HEK293 (cell line): ENCODE measurements around the gene C6orf120.
A peak's percentile ranks its signal among the peaks of the same experiment; 100 is the strongest.

ENCODE experiments used
- GLI4 ChIP-seq: fragments of 450-650 bp; formaldehyde crosslinking; IDR thresholded peaks from 2 replicates; pipeline ENCODE4 v1.5.1; 2016; ENCODE audit warnings: missing biosample characterization, missing genetic modification characterization
- KLF17 ChIP-seq: fragments of 450-650 bp; formaldehyde crosslinking; IDR thresholded peaks from 2 replicates; pipeline ENCODE4 v1.5.1; 2016; ENCODE audit warnings: missing biosample characterization, missing genetic modification characterization
- PRDM2 ChIP-seq: fragments of 450-650 bp; formaldehyde crosslinking; IDR thresholded peaks from 2 replicates; pipeline ENCODE4 v1.5.1; 2016; ENCODE audit warnings: missing biosample characterization, missing genetic modification characterization, borderline replicate concordance
- SP3 ChIP-seq: fragments of 450-650 bp; formaldehyde crosslinking; IDR thresholded peaks from 2 replicates; pipeline ENCODE4 v1.5.1; 2016; ENCODE audit warnings: missing biosample characterization, missing genetic modification characterization
- ZFHX2 ChIP-seq: fragments of 450-650 bp; formaldehyde crosslinking; conservative IDR thresholded peaks from 2 replicates; pipeline ENCODE4 v1.5.1; 2016; ENCODE audit warnings: missing biosample characterization, missing genetic modification characterization
- ZNF112 ChIP-seq: fragments of 450-650 bp; formaldehyde crosslinking; IDR thresholded peaks from 2 replicates; pipeline ENCODE4 v1.5.0; 2017; ENCODE audit warnings: missing biosample characterization, missing genetic modification characterization
- ZNF292 ChIP-seq: fragments of 450-650 bp; formaldehyde crosslinking; IDR thresholded peaks from 2 replicates; pipeline ENCODE4 v1.5.1; 2016; ENCODE audit warnings: low read depth, missing biosample characterization, missing genetic modification characterization, borderline replicate concordance
- ZNF548 ChIP-seq: fragments of 450-650 bp; formaldehyde crosslinking; IDR thresholded peaks from 2 replicates; pipeline ENCODE4 v1.5.1; 2016; ENCODE audit warnings: missing biosample characterization, missing genetic modification characterization
- ZSCAN5A ChIP-seq: fragments of 450-650 bp; formaldehyde crosslinking; IDR thresholded peaks from 2 replicates; pipeline ENCODE4 v1.5.1; 2016; ENCODE audit warnings: missing biosample characterization, missing genetic modification characterization
- TF ChIP-seq, protein P1 (sequence below): fragments of 450-650 bp; formaldehyde crosslinking; IDR thresholded peaks from 2 replicates; pipeline ENCODE4 v1.5.1; 2016; ENCODE audit warnings: missing biosample characterization, missing genetic modification characterization
- TF ChIP-seq, protein P2 (sequence below): fragments of 450-650 bp; formaldehyde crosslinking; IDR thresholded peaks from 2 replicates; pipeline ENCODE4 v1.5.1; 2017; ENCODE audit warnings: missing biosample characterization, missing genetic modification characterization

Gene C6orf120

DNA sequence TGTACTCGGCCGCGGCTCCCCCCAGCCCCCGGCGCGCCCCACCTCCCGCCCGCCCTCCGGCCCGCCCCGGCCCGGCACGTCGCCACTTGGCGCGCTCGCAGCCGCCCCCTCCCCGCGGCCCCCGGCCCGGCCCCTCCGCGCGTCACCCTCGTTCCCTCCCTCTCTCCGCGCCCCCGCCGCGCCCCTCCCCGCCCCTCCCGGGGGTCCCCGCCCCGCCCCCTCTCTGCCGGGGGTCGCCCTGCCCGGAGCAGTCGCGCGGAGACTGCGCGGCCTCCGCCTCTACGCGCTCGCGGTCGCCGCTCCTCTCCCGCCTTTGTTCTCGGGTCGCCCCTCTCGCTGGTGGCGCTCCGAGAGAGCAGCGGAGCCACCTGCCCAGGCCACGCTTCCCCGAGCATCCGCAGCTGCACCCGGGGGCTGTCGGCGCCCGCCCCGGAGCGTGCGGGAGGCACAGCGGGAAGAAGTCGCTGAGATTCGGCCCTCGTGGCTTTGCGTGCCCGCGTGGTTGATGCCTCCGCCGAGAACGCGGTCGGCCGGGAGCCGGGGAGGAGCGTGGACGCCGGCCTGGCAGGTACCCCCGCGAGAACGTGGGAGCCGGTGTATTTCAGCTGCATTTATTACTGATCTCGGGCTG, 22.7 kb downstream of the C6orf120 start, which contains the start of gene PHF10 (continued):
- TF ChIP-seq, protein P1, sequence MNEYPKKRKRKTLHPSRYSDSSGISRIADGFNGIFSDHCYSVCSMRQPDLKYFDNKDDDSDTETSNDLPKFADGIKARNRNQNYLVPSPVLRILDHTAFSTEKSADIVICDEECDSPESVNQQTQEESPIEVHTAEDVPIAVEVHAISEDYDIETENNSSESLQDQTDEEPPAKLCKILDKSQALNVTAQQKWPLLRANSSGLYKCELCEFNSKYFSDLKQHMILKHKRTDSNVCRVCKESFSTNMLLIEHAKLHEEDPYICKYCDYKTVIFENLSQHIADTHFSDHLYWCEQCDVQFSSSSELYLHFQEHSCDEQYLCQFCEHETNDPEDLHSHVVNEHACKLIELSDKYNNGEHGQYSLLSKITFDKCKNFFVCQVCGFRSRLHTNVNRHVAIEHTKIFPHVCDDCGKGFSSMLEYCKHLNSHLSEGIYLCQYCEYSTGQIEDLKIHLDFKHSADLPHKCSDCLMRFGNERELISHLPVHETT (tag by site-specific recombination), result no peak
- TF ChIP-seq, protein P2, sequence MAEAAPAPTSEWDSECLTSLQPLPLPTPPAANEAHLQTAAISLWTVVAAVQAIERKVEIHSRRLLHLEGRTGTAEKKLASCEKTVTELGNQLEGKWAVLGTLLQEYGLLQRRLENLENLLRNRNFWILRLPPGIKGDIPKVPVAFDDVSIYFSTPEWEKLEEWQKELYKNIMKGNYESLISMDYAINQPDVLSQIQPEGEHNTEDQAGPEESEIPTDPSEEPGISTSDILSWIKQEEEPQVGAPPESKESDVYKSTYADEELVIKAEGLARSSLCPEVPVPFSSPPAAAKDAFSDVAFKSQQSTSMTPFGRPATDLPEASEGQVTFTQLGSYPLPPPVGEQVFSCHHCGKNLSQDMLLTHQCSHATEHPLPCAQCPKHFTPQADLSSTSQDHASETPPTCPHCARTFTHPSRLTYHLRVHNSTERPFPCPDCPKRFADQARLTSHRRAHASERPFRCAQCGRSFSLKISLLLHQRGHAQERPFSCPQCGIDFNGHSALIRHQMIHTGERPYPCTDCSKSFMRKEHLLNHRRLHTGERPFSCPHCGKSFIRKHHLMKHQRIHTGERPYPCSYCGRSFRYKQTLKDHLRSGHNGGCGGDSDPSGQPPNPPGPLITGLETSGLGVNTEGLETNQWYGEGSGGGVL (tag by site-specific recombination), result peak; percentile 51; the same call in 1 of the 2 replicates
- TF ChIP-seq PRDM2 (tag by site-specific recombination), result no peak; the same call in 1 of the 2 replicates
- TF ChIP-seq GLI4, result 0 out of 2 replicates have a peak, but pooled peaks have one; percentile 71
- no peak for TF ChIP-seq ZNF112 (tag by site-specific recombination)
- TF ChIP-seq SP3 (tag by site-specific recombination), result peak; percentile 53
- peak; percentile 75; the same call in 1 of the 2 replicates for TF ChIP-seq ZSCAN5A (tag by site-specific recombination)
- TF ChIP-seq ZNF548 (tag by site-specific recombination), result no peak
- peak; percentile 70; the same call in 1 of the 2 replicates for TF ChIP-seq KLF17 (tag by site-specific recombination)
- 0 out of 2 replicates have a peak, but pooled peaks have one; percentile 6 for TF ChIP-seq ZFHX2 (tag by site-specific recombination)
- no peak for TF ChIP-seq ZNF292 (tag by site-specific recombination)
